ENCODE data around the gene RTN4R. TPM values are rescaled to one million over a fixed set of nuclear protein-coding genes. Genes with fewer than 3 reads are reported as not detected.
"Not testable (repeated sequence)": the region's sequence is repeated elsewhere in the genome, so short reads cannot be mapped to it uniquely, and the experiment has no call there.

Gene RTN4R
- polyA plus RNA-seq, 1 experiment: 0.16 TPM

- CTCF ChIA-PET: no interaction called here
- POLR2A ChIA-PET: no interaction called here
- Histone ChIP-seq H3K27me3 (ENCODE audit: control insufficient read depth, insufficient read depth, low read length) (peaks cover 41% of the 10 kb centered on the region), H3K9me3 (ENCODE audit: control insufficient read depth, insufficient read depth, low read length) (no peaks in the 10 kb centered on the region; the same call in 1 of the 2 replicates), H3K27ac (ENCODE audit: low read depth, low read length) (no peak overlapping the region), H3K4me3 (ENCODE audit: low read depth, low read length) (no peak overlapping the region)
- DNase-seq (ENCODE audit: low read depth, low spot score): no peak
- no peak for TF ChIP-seq CTCF (IDR thresholded peaks at IDR 0.05; ENCODE audit: low read depth, low read length)
Measured at GRCh38 chr22:20292108-20292507, 24.0 kb upstream of the RTN4R start.

- TF ChIP-seq CTCF (IDR thresholded peaks at IDR 0.05; ENCODE audit: low read depth, low read length): no peak
- no peaks in the 10 kb centered on the region; the same call in 1 of the 2 replicates for H3K9me3 ChIP-seq (ENCODE audit: control insufficient read depth, insufficient read depth, low read length)
- no peak overlapping the region for H3K4me3 ChIP-seq (ENCODE audit: low read depth, low read length)
- POLR2A ChIA-PET: no interaction called here
- H3K27me3 ChIP-seq (ENCODE audit: control insufficient read depth, insufficient read depth, low read length): peaks cover 39% of the 10 kb centered on the region
- CTCF ChIA-PET: interaction anchor here (1.3 kb wide), 1 partner anchor 135 kb away, joined by 4 read pairs; no protein-coding TSS in a partner anchor
- DNase-seq (ENCODE audit: low read depth, low spot score): no peak
- H3K27ac ChIP-seq (ENCODE audit: low read depth, low read length): no peak overlapping the region
Measured at GRCh38 chr22:20291604-20292063, 23.5 kb upstream of the RTN4R start.

- no peak overlapping the region for H3K27ac ChIP-seq (ENCODE audit: low read depth, low read length)
- POLR2A ChIA-PET: no interaction called here
- DNase-seq (ENCODE audit: low read depth, low spot score): no peak
- peaks cover 39% of the 10 kb centered on the region for H3K27me3 ChIP-seq (ENCODE audit: control insufficient read depth, insufficient read depth, low read length)
- TF ChIP-seq CTCF (IDR thresholded peaks at IDR 0.05; ENCODE audit: low read depth, low read length): no peak
- H3K9me3 ChIP-seq (ENCODE audit: control insufficient read depth, insufficient read depth, low read length): no peaks in the 10 kb centered on the region; the same call in 1 of the 2 replicates
- CTCF ChIA-PET: interaction anchor here (1.3 kb wide), 1 partner anchor 134 kb away, joined by 4 read pairs; no protein-coding TSS in a partner anchor
- H3K4me3 ChIP-seq (ENCODE audit: low read depth, low read length): no peak overlapping the region
Measured at GRCh38 chr22:20291249-20291586, 23.1 kb upstream of the RTN4R start.

DNA sequence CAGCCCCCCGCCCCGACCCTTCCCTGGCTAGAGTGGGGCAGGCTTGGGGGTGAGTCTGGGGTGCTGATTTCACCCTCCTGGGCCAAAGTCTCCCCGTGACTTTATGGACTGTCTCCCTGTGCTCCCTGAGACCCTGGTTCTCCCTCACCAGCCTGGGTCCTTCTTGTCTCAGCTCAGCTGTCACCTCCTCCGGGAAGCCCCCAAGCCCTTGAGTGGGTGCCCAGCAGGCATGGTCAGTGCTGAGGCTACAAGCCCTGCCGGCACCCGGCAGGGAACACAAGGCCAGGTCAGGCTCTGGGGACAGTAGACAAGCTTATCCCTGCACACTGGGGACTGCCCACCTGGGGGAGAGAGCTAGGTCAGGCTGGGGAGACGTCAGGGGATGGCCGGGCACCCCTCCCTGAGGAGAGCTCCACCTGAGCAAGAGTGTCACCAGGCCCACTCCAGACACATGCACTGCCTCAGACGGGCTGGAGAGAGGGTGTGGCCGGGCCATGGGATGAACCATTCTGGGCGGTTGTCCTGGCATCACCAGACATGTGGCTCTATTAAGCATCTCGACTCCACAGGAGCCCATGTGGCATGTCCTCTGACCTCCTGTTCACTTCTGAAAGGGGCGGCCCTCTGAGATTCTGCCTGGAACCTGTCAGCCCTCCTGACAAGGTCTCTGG is 22.6 kb upstream of the RTN4R start:
- no peaks in the 10 kb centered on the region; the same call in 1 of the 2 replicates for H3K9me3 ChIP-seq (ENCODE audit: control insufficient read depth, insufficient read depth, low read length)
- ChIA-PET CTCF (interaction anchor here (1.3 kb wide), 1 partner anchor 134 kb away, joined by 4 read pairs; no protein-coding TSS in a partner anchor), POLR2A (no interaction called here)
- no peak for TF ChIP-seq CTCF (IDR thresholded peaks at IDR 0.05; ENCODE audit: low read depth, low read length)
- H3K27ac ChIP-seq (ENCODE audit: low read depth, low read length): no peak overlapping the region
- H3K27me3 ChIP-seq (ENCODE audit: control insufficient read depth, insufficient read depth, low read length): peaks cover 38% of the 10 kb centered on the region
- no peak overlapping the region for H3K4me3 ChIP-seq (ENCODE audit: low read depth, low read length)
- no peak for DNase-seq (ENCODE audit: low read depth, low spot score)

DNA sequence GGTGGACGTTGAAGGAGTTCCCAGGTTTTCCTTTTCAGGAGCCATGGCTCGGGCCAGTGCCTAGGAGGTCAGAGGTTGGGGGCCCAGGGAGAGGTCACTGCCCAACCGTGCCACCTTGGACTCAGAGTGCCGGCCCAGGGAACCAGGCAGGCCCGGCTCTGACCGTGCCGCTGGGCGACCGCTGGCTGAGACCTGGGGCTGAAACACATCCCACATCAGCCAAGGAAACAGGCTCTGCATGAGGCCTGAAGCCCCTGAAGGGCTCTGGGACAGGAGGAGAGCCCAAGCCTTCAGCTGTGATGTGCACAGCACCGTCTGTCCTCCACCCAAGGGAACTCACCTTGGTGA is 21.9 kb upstream of the RTN4R start:
- Histone ChIP-seq H3K27ac (ENCODE audit: low read depth, low read length) (no peak overlapping the region), H3K9me3 (ENCODE audit: control insufficient read depth, insufficient read depth, low read length) (no peaks in the 10 kb centered on the region; the same call in 1 of the 2 replicates), H3K27me3 (ENCODE audit: control insufficient read depth, insufficient read depth, low read length) (peaks cover 33% of the 10 kb centered on the region), H3K4me3 (ENCODE audit: low read depth, low read length) (no peak overlapping the region)
- POLR2A ChIA-PET: no interaction called here
- CTCF ChIA-PET: no interaction called here
- no peak for DNase-seq (ENCODE audit: low read depth, low spot score)
- no peak for TF ChIP-seq CTCF (IDR thresholded peaks at IDR 0.05; ENCODE audit: low read depth, low read length)

GRCh38 chr22:20289182-20290044 is 21.3 kb upstream of the RTN4R start:
- CTCF ChIA-PET; H3K27ac ChIP-seq (ENCODE audit: low read depth, low read length); H3K9me3 ChIP-seq (ENCODE audit: control insufficient read depth, insufficient read depth, low read length); H3K4me3 ChIP-seq (ENCODE audit: low read depth, low read length); DNase-seq (ENCODE audit: low read depth, low spot score); POLR2A ChIA-PET: not testable (repeated sequence)
- peaks cover 30% of the 10 kb centered on the region for H3K27me3 ChIP-seq (ENCODE audit: control insufficient read depth, insufficient read depth, low read length)

DNA sequence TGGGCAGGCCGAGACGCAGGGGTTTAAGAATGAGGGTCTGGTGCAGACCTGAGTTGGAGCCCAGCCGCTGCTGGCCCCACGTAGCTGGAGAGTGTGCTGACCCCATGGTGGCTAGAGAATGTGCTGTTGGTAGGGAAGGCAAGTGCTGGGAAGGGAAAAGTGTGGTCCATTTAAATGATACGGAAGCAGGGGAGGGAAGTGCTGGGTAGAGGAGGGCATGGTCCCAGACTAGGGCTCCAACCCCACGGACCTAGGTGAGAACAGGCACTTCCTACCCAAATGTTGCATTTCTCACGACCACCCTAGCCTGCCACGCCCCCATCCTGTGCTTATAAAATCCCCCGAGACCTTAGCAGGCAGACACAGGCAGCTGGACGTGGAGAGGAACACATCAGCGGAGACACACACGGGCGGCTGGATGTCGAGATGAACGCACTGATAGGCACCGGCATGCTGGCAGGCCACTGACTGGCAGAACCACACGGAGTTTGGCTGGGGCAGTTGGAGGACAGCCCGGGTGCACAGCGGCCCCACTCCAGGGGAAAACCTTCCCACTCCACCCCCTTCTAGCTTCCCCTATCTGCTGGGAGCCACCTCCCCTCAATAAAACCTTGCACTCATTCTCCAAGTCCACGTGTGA is 18.8 kb upstream of the RTN4R start:
- H3K27ac ChIP-seq (ENCODE audit: low read depth, low read length); H3K4me3 ChIP-seq (ENCODE audit: low read depth, low read length); H3K9me3 ChIP-seq (ENCODE audit: control insufficient read depth, insufficient read depth, low read length); POLR2A ChIA-PET; DNase-seq (ENCODE audit: low read depth, low spot score): not testable (repeated sequence)
- peaks cover 19% of the 10 kb centered on the region for H3K27me3 ChIP-seq (ENCODE audit: control insufficient read depth, insufficient read depth, low read length)
- CTCF ChIA-PET: interaction anchor here (1.2 to 4.4 kb wide), 2 partner anchors 8 to 130 kb away, joined by 4 to 38 read pairs; no protein-coding TSS in a partner anchor

Measured in AG04450 (cell line).